ENCODE measurements around the gene THYN1.
A peak's percentile ranks its signal among the peaks of the same experiment; 100 is the strongest.
"Not testable (repeated sequence)": the region's sequence is repeated elsewhere in the genome, so short reads cannot be mapped to it uniquely, and the experiment has no call there.

Gene THYN1

GRCh38 chr11:134253188-134253993 lies at the start of gene THYN1, which contains the start of gene ACAD8:
THYN1 (minus strand) TSS chr11:134253352; CDS start chr11:134252882, 470 bp downstream.
ACAD8 (plus strand) TSS chr11:134253568; CDS start chr11:134253601, 33 bp downstream.
- DNase-seq, result peak; percentile 93
- peak; percentile 100 for ATAC-seq

- DNase-seq (no peak), ATAC-seq (no peak)
Observed at GRCh38 chr11:134294664-134295063, 41.5 kb upstream of the THYN1 start.

GRCh38 chr11:134293119-134294113 lies 40.3 kb upstream of the THYN1 start:
- no peak for DNase-seq
- no peak for ATAC-seq

GRCh38 chr11:134292661-134293060 lies 39.5 kb upstream of the THYN1 start:
- DNase-seq, result no peak
- no peak for ATAC-seq

- DNase-seq (no peak), ATAC-seq (no peak)
Observed at GRCh38 chr11:134291196-134291595, 38.0 kb upstream of the THYN1 start.

- ATAC-seq, result no peak
- DNase-seq, result no peak
Observed at GRCh38 chr11:134290646-134291045, 37.5 kb upstream of the THYN1 start.

- DNase-seq (no peak), ATAC-seq (no peak)
Observed at GRCh38 chr11:134289789-134290188, 36.6 kb upstream of the THYN1 start.

- ATAC-seq (no peak), DNase-seq (no peak)
Observed at GRCh38 chr11:134289167-134289566, 36.0 kb upstream of the THYN1 start.

GRCh38 chr11:134288486-134288885 lies 35.3 kb upstream of the THYN1 start:
- ATAC-seq (no peak), DNase-seq (no peak)

- ATAC-seq (no peak), DNase-seq (no peak)
Observed at GRCh38 chr11:134287561-134287960, 34.4 kb upstream of the THYN1 start.

GRCh38 chr11:134284349-134284748 lies 31.2 kb upstream of the THYN1 start:
- not testable (repeated sequence) for ATAC-seq, DNase-seq

- DNase-seq (no peak), ATAC-seq (no peak)
Observed at GRCh38 chr11:134283461-134284230, 30.5 kb upstream of the THYN1 start.

- no peak for ATAC-seq
- DNase-seq, result no peak
Observed at GRCh38 chr11:134282121-134283045, 29.2 kb upstream of the THYN1 start.

- not testable (repeated sequence) for DNase-seq
Observed at GRCh38 chr11:134281635-134282034, 28.5 kb upstream of the THYN1 start.

GRCh38 chr11:134278356-134278755 lies 25.2 kb upstream of the THYN1 start:
- no peak for DNase-seq

More at GRCh38 chr11:134281635-134282034, 28.5 kb upstream of the THYN1 start:
- ATAC-seq, result not testable (repeated sequence)

GRCh38 chr11:134277183-134278001 lies 24.2 kb upstream of the THYN1 start:
- ATAC-seq (no peak), DNase-seq (no peak)

More at GRCh38 chr11:134278356-134278755, 25.2 kb upstream of the THYN1 start:
- ATAC-seq, result no peak

GRCh38 chr11:134276396-134277182 lies 23.4 kb upstream of the THYN1 start:
- DNase-seq (peak; percentile 31), ATAC-seq (peak; percentile 26)

GRCh38 chr11:134275534-134276395 lies 22.6 kb upstream of the THYN1 start, which contains the start of gene GLB1L3:
GLB1L3 (plus strand) TSS chr11:134276379; CDS start chr11:134276741, 362 bp downstream.
- DNase-seq, result peak; percentile 80
- ATAC-seq, result peak; percentile 86
